GM21619 (cell line): ENCODE results near the gene FBN2.

ENCODE experiments used
- ATAC-seq: cut with Tn5 transposase; IDR thresholded peaks from one replicate; pipeline ENCODE4 v1.9.1; 2021; ENCODE audit not compliant: unreplicated experiment

Gene FBN2

DNA sequence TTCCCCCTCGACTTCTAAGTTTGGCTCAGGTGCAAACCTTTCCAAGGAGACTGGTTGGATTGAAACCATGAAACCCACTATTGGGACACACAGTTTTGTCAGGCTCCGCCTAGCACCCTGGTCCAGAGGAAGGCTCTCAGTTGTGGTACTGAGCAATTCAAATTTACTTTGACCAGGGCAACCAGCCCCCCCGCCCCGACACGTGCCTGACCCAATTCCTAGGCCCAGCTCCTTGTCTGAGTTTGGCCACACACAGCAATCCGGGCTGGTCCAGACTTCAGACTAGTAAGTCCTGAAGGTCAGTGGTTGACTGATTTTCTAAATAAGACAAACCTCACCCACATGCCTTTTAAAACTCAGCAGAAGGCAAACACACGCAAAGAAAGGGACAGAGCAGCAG, 321.8 kb downstream of the FBN2 start:
- ATAC-seq, result no peak

DNA sequence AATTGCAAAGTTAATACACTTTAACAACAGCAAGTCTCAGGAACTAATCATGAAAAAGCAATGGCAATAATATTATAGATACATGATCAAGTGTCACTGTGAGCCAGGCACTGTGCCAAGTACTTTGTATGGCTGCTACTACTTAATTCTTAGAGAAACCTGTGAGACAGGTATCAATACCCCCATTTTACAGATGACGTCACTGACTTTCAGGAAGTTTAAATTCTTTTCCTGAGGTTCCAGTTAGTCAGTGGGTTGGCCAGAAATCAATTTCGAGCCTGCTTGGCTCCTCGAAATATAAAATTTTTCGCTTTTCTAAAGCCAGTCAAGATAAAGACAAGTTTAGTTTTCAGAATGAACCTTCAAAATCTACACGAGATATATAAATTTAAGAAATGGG, 324.2 kb downstream of the FBN2 start:
- ATAC-seq, result no peak

DNA sequence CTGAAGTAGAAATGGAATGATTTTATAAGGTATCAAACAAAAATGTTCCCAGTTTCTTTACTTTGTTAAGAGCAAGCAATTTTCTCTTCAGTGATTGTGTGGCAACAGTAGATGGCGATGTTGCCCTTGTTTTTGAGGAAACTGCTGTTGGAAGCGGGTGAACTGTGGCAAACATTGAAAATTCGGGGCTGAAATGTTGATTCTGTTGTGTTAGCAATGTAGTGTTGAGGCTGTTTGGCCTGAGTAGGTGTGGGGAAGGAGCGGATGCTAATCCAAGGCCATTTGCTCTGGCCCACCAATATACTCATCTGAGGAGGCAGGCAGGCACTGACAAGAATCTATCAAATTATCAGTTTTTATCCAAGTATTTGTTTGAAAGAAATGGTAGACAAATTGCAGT, 324.7 kb downstream of the FBN2 start:
- peak; percentile 59 for ATAC-seq

DNA sequence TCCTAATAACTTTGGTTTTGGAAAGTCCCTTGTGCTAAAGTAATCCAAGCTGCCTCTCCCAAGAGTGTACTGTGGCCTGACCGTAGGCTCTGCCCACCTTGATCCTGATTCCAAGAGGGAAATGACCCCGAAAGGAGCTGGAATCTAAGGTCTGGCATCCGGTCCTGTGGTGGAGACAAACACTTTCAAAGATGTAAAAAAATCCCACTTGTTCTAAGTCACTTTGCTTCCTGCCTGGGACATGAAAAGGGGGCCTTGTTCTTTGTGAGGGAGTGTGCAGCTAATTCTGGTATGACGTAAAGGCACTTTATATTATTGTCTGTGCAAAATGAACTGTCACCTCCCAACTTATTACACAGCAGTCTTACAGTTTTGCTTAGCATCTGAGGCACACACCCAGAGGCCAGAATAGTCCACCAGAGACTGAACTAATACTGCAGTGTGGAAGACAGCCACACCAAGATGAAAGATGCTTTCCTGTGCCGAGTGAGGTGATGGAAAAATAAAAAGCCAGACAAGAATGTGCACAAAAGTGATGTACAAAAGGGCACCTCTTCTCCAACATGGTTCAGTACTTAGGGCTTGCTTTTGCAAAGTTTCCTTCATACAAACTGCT, 325.7 kb downstream of the FBN2 start:
- ATAC-seq, result no peak

DNA sequence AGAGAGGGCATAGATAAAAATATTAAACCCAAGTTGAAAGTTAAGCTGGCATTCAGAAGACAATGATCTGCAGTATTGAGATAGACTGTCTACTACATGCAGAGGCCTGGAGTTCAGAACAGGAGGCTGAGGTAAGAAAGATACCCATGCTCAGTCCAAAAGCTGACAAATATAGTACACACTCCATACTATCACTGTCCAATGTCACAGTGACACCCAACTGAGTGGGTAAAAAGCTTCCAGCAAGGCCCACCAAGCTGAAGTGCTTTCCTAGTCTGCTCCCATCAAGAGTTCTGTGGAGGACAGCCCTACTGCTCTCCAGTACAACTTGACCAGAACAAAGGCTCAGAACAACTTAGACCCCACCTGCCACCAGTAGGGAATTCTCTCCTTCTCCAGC, 329.6 kb downstream of the FBN2 start:
- ATAC-seq, result no peak
